Progenitor cell of endocrine pancreas (in vitro differentiated cells): ENCODE measurements around the gene AVPI1. TPM values are rescaled to one million over a fixed set of nuclear protein-coding genes. Genes with fewer than 3 reads are reported as not detected.

ENCODE experiments used
- DNase-seq: peaks from one replicate; pipeline ENCODE4 v3.0.0; 2021; ENCODE audit warnings: low spot score; ENCODE audit not compliant: unreplicated experiment
- H3K27ac Mint-ChIP-seq: 2 replicates; pipeline ENCODE4 v1.8.0; 2021; ENCODE audit warnings: mild to moderate bottlenecking, moderate library complexity, mixed read lengths
- H3K27me3 Mint-ChIP-seq: 2 replicates; pipeline ENCODE4 v1.8.0; 2021; ENCODE audit warnings: mixed read lengths
- H3K36me3 Mint-ChIP-seq: 2 replicates; pipeline ENCODE4 v1.8.0; 2022; ENCODE audit warnings: mixed read lengths; ENCODE audit not compliant: insufficient read depth
- H3K4me1 Mint-ChIP-seq: 2 replicates; pipeline ENCODE4 v1.8.0; 2021; ENCODE audit warnings: low read depth, mixed read lengths
- H3K4me3 Mint-ChIP-seq: 2 replicates; pipeline ENCODE4 v1.8.0; 2021; ENCODE audit warnings: low read depth, mild to moderate bottlenecking, moderate library complexity, mixed read lengths
- H3K9me3 Mint-ChIP-seq: 2 replicates; pipeline ENCODE4 v1.8.0; 2021; ENCODE audit warnings: low read depth, mixed read lengths
- CTCF ChIP-seq: fragments of 200-600 bp; sonication (generic); IDR thresholded peaks from one replicate; pipeline ENCODE4 v1.5.0; 2021; ENCODE audit warnings: antibody characterized with exemption, mild to moderate bottlenecking; ENCODE audit not compliant: unreplicated experiment
- total RNA-seq: library from RNA; stranded (reverse); gene quantifications from 2 replicates; pipeline ENCODE4 v1.2.1, GENCODE V29; 2021

The AVPI1 gene
- total RNA-seq, 1 donor from 2014 or later: 4.3 TPM

GRCh38 chr10:97676770-97677581, 10.1 kb downstream of the AVPI1 start:
- H3K36me3 Mint-ChIP-seq: peaks cover 8% of the 10 kb centered on the region
- no peaks in the 10 kb centered on the region for H3K27me3 Mint-ChIP-seq
- no peaks in the 10 kb centered on the region for H3K9me3 Mint-ChIP-seq
- H3K4me1 Mint-ChIP-seq: no peaks in the 10 kb centered on the region
- peak; percentile 20 for DNase-seq
- no peak overlapping the region for H3K27ac Mint-ChIP-seq
- peak; percentile 91 for TF ChIP-seq CTCF
- no peak overlapping the region for H3K4me3 Mint-ChIP-seq

- no peak for TF ChIP-seq CTCF
- H3K4me3 Mint-ChIP-seq: no peak overlapping the region
- DNase-seq: no peak
- no peaks in the 10 kb centered on the region for H3K4me1 Mint-ChIP-seq
- H3K9me3 Mint-ChIP-seq: no peaks in the 10 kb centered on the region
- H3K27ac Mint-ChIP-seq: no peak overlapping the region
- H3K27me3 Mint-ChIP-seq: no peaks in the 10 kb centered on the region
- H3K36me3 Mint-ChIP-seq: peaks cover 11% of the 10 kb centered on the region
These were observed 11.8 kb downstream of the AVPI1 start for GRCh38 chr10:97675222-97675621.

GRCh38 chr10:97673736-97674525, 13.1 kb downstream of the AVPI1 start:
- Mint-ChIP-seq H3K27ac (no peak overlapping the region), H3K4me3 (no peak overlapping the region), H3K9me3 (no peaks in the 10 kb centered on the region), H3K27me3 (no peaks in the 10 kb centered on the region), H3K4me1 (no peaks in the 10 kb centered on the region), H3K36me3 (peaks cover 11% of the 10 kb centered on the region)
- DNase-seq: no peak
- no peak for TF ChIP-seq CTCF

GRCh38 chr10:97669571-97669970, 17.5 kb downstream of the AVPI1 start:
- Mint-ChIP-seq H3K9me3 (no peaks in the 10 kb centered on the region), H3K27ac (no peak overlapping the region), H3K27me3 (no peaks in the 10 kb centered on the region), H3K36me3 (peaks cover 22% of the 10 kb centered on the region), H3K4me3 (no peak overlapping the region), H3K4me1 (peaks cover under 1% of the 10 kb centered on the region)
- no peak for TF ChIP-seq CTCF
- DNase-seq: no peak

GRCh38 chr10:97667463-97667862, 19.6 kb downstream of the AVPI1 start:
- no peak for TF ChIP-seq CTCF
- Mint-ChIP-seq H3K4me3 (no peak overlapping the region), H3K36me3 (peaks cover 28% of the 10 kb centered on the region), H3K4me1 (peaks cover 3% of the 10 kb centered on the region), H3K27ac (no peak overlapping the region), H3K9me3 (no peaks in the 10 kb centered on the region), H3K27me3 (no peaks in the 10 kb centered on the region)
- DNase-seq: no peak
